HepG2 (cell line): Measurements from ENCODE around the gene SFTPB.

Experiments
- CTCF ChIP-seq: sonication (generic); formaldehyde crosslinking; IDR thresholded peaks from 2 replicates; pipeline ENCODE4 v1.5.0; 2020; ENCODE audit warnings: mild to moderate bottlenecking, missing genetic modification reagents, moderate library complexity
- GABPA ChIP-seq, 2 experiments: IDR thresholded peaks; 2 replicates each; pipeline ENCODE4 v1.6.1; 2011 to 2016; ENCODE audit warnings: low read depth in 2 of 2, low read length in 1 of 2, missing biosample characterization in 1 of 2, missing genetic modification characterization in 1 of 2
- SMARCC2 ChIP-seq: fragments of 450-650 bp; IDR thresholded peaks from 2 replicates; pipeline ENCODE4 v1.6.1; 2017; ENCODE audit warnings: antibody characterized with exemption, mild to moderate bottlenecking

GRCh38 chr2:85695121-85695520, 27.1 kb upstream of the SFTPB start:
- TF ChIP-seq GABPA (IDR thresholded peaks at IDR 0.05; ENCODE audit: low read depth, low read length) (no peak), GABPA (CRISPR knock-in tag; IDR thresholded peaks at IDR 0.05; ENCODE audit: low read depth) (no peak), CTCF (no peak), SMARCC2 (no peak)
